Kidney (tissue), 14 donors: ENCODE data around the gene TRPM7. TPM values are rescaled to one million over a fixed set of nuclear protein-coding genes. Genes with fewer than 3 reads are reported as not detected.

Experiments
- DNase-seq, 5 donors: peaks; one replicate each; pipeline ENCODE4 v3.0.0-alpha.2; 2013 to 2020
- FAIRE-seq: peaks from 2 replicates; lab custom pipeline; 2012; peaks lifted over from hg19 to GRCh38; lab: Jason Lieb, UNC
- H3K27ac ChIP-seq, 2 donors: one replicate each; pipeline ENCODE4 v1.7.0; 2013; ENCODE audit warnings: low read depth in 2 of 2, low read length in 2 of 2, inconsistent platforms in 1 of 2
- H3K27me3 ChIP-seq: one replicate; pipeline ENCODE4 v1.7.1; 2013; ENCODE audit warnings: low read length, inconsistent platforms; ENCODE audit not compliant: control insufficient read depth, insufficient read depth
- H3K36me3 ChIP-seq, 3 donors: one replicate each; pipeline versions ENCODE4 v1.7.0 to v1.7.1; 2013; ENCODE audit warnings: low read length in 3 of 3, control low read depth in 1 of 3, inconsistent platforms in 1 of 3; ENCODE audit not compliant: insufficient read depth in 3 of 3, control insufficient read depth in 2 of 3
- H3K4me1 ChIP-seq, 3 donors: one replicate each; pipeline versions ENCODE4 v1.7.0 to v1.7.1; 2013; ENCODE audit warnings: low read length in 3 of 3, inconsistent platforms in 1 of 3, low read depth in 1 of 3; ENCODE audit not compliant: control insufficient read depth in 2 of 3, insufficient read depth in 2 of 3
- H3K4me3 ChIP-seq, 3 donors: one replicate each; pipeline versions ENCODE4 v1.7.0 to v1.8.1; 2013; ENCODE audit warnings: low read length in 3 of 3, control low read depth in 1 of 3, inconsistent platforms in 1 of 3
- H3K9ac ChIP-seq, 3 donors: one replicate each; pipeline versions ENCODE4 v1.7.0 to v1.7.1; 2013; ENCODE audit warnings: low read length in 3 of 3, control low read depth in 1 of 3, inconsistent platforms in 1 of 3
- H3K9me3 ChIP-seq, 3 donors: one replicate each; pipeline versions ENCODE4 v1.7.0 to v1.7.1; 2013; ENCODE audit warnings: low read length in 3 of 3, control low read depth in 1 of 3, inconsistent platforms in 1 of 3; ENCODE audit not compliant: control insufficient read depth in 2 of 3, insufficient read depth in 1 of 3
- CTCF ChIP-seq: IDR thresholded peaks from 3 replicates; pipeline ENCODE4 v1.5.1; 2012; ENCODE audit warnings: mild to moderate bottlenecking, moderate library complexity, borderline replicate concordance; ENCODE audit not compliant: insufficient read depth; ENCODE audit errors: extremely low read depth
- intact Hi-C: fragments of 100-400 bp; cut with DNase I; formaldehyde crosslinking; loops from one replicate; pipeline ENCODE4 v1.11.1; 2022
- polyA plus RNA-seq: library from polyadenylated mRNA; stranded (reverse); fragments of 350-450 nt; fragmentation: Illumina TruSeq; extraction: RNeasy Lipid Tissue Mini Kit (QIAGEN cat#74804); gene quantifications from one replicate; pipeline ENCODE4 v1.2.3, GENCODE V29; 2014; ENCODE audit warnings: low read depth, low replicate concordance; ENCODE audit not compliant: insufficient read depth
- total RNA-seq: library from RNA; stranded (reverse); fragmentation: NEBNext Ultra II Directional; extraction: Animal tissue kit (Norgen Biotek cat#: 25700); gene quantifications from one replicate; pipeline ENCODE4 v1.2.1, GENCODE V29; 2021
- donor health status: control.
- donor health status: control.
- donor health status: control.
- donor health status: control.
- donor health status: control.
- donor health status: DM: yes; HTN: yes; CAD: no.
- donor health status: Normal renal cell carcinoma (clear cell type).

TRPM7 gene
- total and polyA plus RNA-seq, 2 donors from 2014 or later = 17.0 to 38.3 TPM

GRCh38 chr15:50665938-50666337 lies 20.7 kb downstream of the TRPM7 start:
- no peak overlapping the region for H3K9ac ChIP-seq
- DNase-seq (no peak), FAIRE-seq (no peak)
- no peak for TF ChIP-seq CTCF
- no peaks in the 10 kb centered on the region for H3K9me3 ChIP-seq
- H3K36me3 ChIP-seq = peaks cover 0 to 3% (median 3%) of the 10 kb centered on the region in 3 donors
- H3K27ac ChIP-seq = no peak overlapping the region
- no peaks in the 10 kb centered on the region for H3K27me3 ChIP-seq
- intact Hi-C loops = no loop called here
- H3K4me3 ChIP-seq = no peak overlapping the region
- peaks cover 0 to 2% (median 0%) of the 10 kb centered on the region in 3 donors for H3K4me1 ChIP-seq

- H3K9me3 ChIP-seq = no peaks in the 10 kb centered on the region
- TF ChIP-seq CTCF = no peak
- no peak overlapping the region for H3K9ac ChIP-seq
- H3K36me3 ChIP-seq = peaks cover 3 to 33% (median 7%) of the 10 kb centered on the region in 3 donors
- H3K4me3 ChIP-seq = no peak overlapping the region
- intact Hi-C loops = no loop called here
- H3K27ac ChIP-seq = no peak overlapping the region
- H3K4me1 ChIP-seq = no peaks in the 10 kb centered on the region
- DNase-seq (no peak), FAIRE-seq (no peak)
- H3K27me3 ChIP-seq = no peaks in the 10 kb centered on the region
Observed at GRCh38 chr15:50655555-50655954, 31.0 kb downstream of the TRPM7 start.

GRCh38 chr15:50653156-50653743 lies 33.3 kb downstream of the TRPM7 start:
- Histone ChIP-seq H3K4me1 (no peaks in the 10 kb centered on the region), H3K4me3 (no peak overlapping the region), H3K36me3 (peaks cover 3 to 50% (median 11%) of the 10 kb centered on the region in 3 donors), H3K9me3 (no peaks in the 10 kb centered on the region), H3K9ac (no peak overlapping the region), H3K27ac (no peak overlapping the region), H3K27me3 (no peaks in the 10 kb centered on the region)
- no peak for FAIRE-seq
- DNase-seq = no peak
- intact Hi-C loops = no loop called here
- no peak for TF ChIP-seq CTCF

GRCh38 chr15:50652671-50653070 lies 33.9 kb downstream of the TRPM7 start:
- DNase-seq = no peak
- Histone ChIP-seq H3K9ac (no peak overlapping the region), H3K36me3 (peaks cover 3 to 51% (median 11%) of the 10 kb centered on the region in 3 donors), H3K4me3 (no peak overlapping the region), H3K27ac (no peak overlapping the region), H3K27me3 (no peaks in the 10 kb centered on the region), H3K4me1 (no peaks in the 10 kb centered on the region), H3K9me3 (no peaks in the 10 kb centered on the region)
- no peak for FAIRE-seq
- intact Hi-C loops = no loop called here
- no peak for TF ChIP-seq CTCF
